HepG2 (cell line): ENCODE data around the gene RAC2. TPM values are rescaled to one million over a fixed set of nuclear protein-coding genes. Genes with fewer than 3 reads are reported as not detected.
A peak's percentile ranks its signal among the peaks of the same experiment; 100 is the strongest.

Source experiments
- AHR ChIP-seq: IDR thresholded peaks from 2 replicates; pipeline ENCODE4 v1.6.1; 2018; ENCODE audit warnings: missing genetic modification reagents, missing compliant biosample characterization
- ARID5B ChIP-seq: IDR thresholded peaks from 2 replicates; pipeline ENCODE4 v1.4.0; 2020; ENCODE audit warnings: mild to moderate bottlenecking, missing genetic modification reagents
- ARNT ChIP-seq: fragments of 450-650 bp; IDR thresholded peaks from 2 replicates; pipeline ENCODE4 v1.6.1; 2017
- FOSL2 ChIP-seq: sonication (generic); formaldehyde crosslinking; IDR thresholded peaks from 2 replicates; pipeline ENCODE4 v1.4.0; 2020; ENCODE audit warnings: missing genetic modification reagents
- HDAC1 ChIP-seq: sonication (generic); formaldehyde crosslinking; IDR thresholded peaks from 2 replicates; pipeline ENCODE4 v1.5.1; 2020; ENCODE audit warnings: mild to moderate bottlenecking, missing genetic modification reagents
- KAT8 ChIP-seq: IDR thresholded peaks from 2 replicates; pipeline ENCODE4 v1.6.1; 2016; ENCODE audit warnings: missing genetic modification reagents, missing compliant biosample characterization
- KLF13 ChIP-seq: sonication (generic); formaldehyde crosslinking; IDR thresholded peaks from 2 replicates; pipeline ENCODE4 v1.4.0; 2020; ENCODE audit warnings: mild to moderate bottlenecking, missing genetic modification reagents
- LCORL ChIP-seq, 2 experiments: fragments of 450-650 bp in 1 of 2; sonication (generic) in 1 of 2; formaldehyde crosslinking in 1 of 2; IDR thresholded peaks; 2 replicates each; pipeline versions ENCODE4 v1.5.0 to v1.6.1; 2017 to 2020; ENCODE audit warnings: antibody characterized with exemption in 1 of 2, missing genetic modification reagents in 1 of 2
- MAFF ChIP-seq: IDR thresholded peaks from 2 replicates; pipeline ENCODE4 v1.6.1; 2011; ENCODE audit warnings: low read depth, low read length, improper control_type of control experiment
- SKIL ChIP-seq: sonication (generic); formaldehyde crosslinking; IDR thresholded peaks from 2 replicates; pipeline ENCODE4 v1.8.0; 2022; ENCODE audit warnings: missing genetic modification reagents, mild to moderate bottlenecking, moderate library complexity, borderline replicate concordance
- SMAD9 ChIP-seq: sonication (generic); formaldehyde crosslinking; IDR thresholded peaks from 2 replicates; pipeline ENCODE4 v1.5.1; 2020; ENCODE audit warnings: mild to moderate bottlenecking, missing genetic modification reagents
- ZNF446 ChIP-seq: sonication (generic); formaldehyde crosslinking; IDR thresholded peaks from 2 replicates; pipeline ENCODE4 v1.5.0; 2020; ENCODE audit warnings: mild to moderate bottlenecking, missing genetic modification reagents
- ZNF543 ChIP-seq: sonication (generic); formaldehyde crosslinking; IDR thresholded peaks from 2 replicates; pipeline ENCODE4 v1.4.0; 2020; ENCODE audit warnings: mild to moderate bottlenecking, missing genetic modification reagents
- ZNF572 ChIP-seq: sonication (generic); formaldehyde crosslinking; IDR thresholded peaks from 2 replicates; pipeline ENCODE4 v1.5.1; 2020; ENCODE audit warnings: mild to moderate bottlenecking, missing genetic modification reagents
- ZNF607 ChIP-seq: sonication (generic); formaldehyde crosslinking; IDR thresholded peaks from 2 replicates; pipeline ENCODE4 v1.5.1; 2020; ENCODE audit warnings: missing genetic modification reagents, mild to moderate bottlenecking, borderline replicate concordance
- ZNF687 ChIP-seq: sonication (generic); formaldehyde crosslinking; IDR thresholded peaks from 2 replicates; pipeline ENCODE4 v1.5.1; 2020; ENCODE audit warnings: mild to moderate bottlenecking, missing genetic modification reagents, moderate library complexity
- ZNF816 ChIP-seq: sonication (generic); formaldehyde crosslinking; IDR thresholded peaks from 2 replicates; pipeline ENCODE4 v1.8.0; 2022; ENCODE audit warnings: missing genetic modification reagents, mild to moderate bottlenecking, borderline replicate concordance
- ZNF850 ChIP-seq: sonication (generic); formaldehyde crosslinking; conservative IDR thresholded peaks from 2 replicates; pipeline ENCODE4 v1.9.0; 2021; ENCODE audit warnings: mild to moderate bottlenecking, missing genetic modification reagents
- polyA plus RNA-seq, 8 experiments: library from polyadenylated mRNA; depleted of rRNA in 3 of 8; stranded (reverse) in 7 of 8; unstranded in 1 of 8; fragments of >200 nt; fragmentation: Illumina TruSeq in 4 of 8; extraction: Trizol in 4 of 8; gene quantifications; 2 replicates each; pipeline versions ENCODE4 v1.2.1 to v1.2.3, GENCODE V29; 2011 to 2016; ENCODE audit warnings: low read depth in 4 of 8, missing spikeins in 1 of 8, mixed read lengths in 1 of 8; ENCODE audit not compliant: insufficient read depth in 1 of 8
- total RNA-seq, 5 experiments: library from RNA; depleted of rRNA; stranded (reverse); fragments of >200 nt; fragmentation: Illumina TruSeq; extraction: Trizol; gene quantifications; 2 replicates each; pipeline ENCODE4 v1.2.3, GENCODE V29; 2016; ENCODE audit warnings: low read depth in 1 of 5

RAC2 gene
- total and polyA plus RNA-seq, 2 of the 13 experiments (the other 11 are each of a cell fraction or from before 2014, with no cell fraction given), result 0.73 TPM; not detected in 1

- TF ChIP-seq ZNF446 (no peak), HDAC1 (CRISPR knock-in tag) (no peak), ARID5B (CRISPR knock-in tag) (no peak), ZNF816 (CRISPR knock-in tag) (no peak), FOSL2 (CRISPR knock-in tag) (0 out of 2 replicates have a peak, but pooled peaks have one; percentile 8), ARNT (no peak), SKIL (CRISPR knock-in tag) (0 out of 2 replicates have a peak, but pooled peaks have one; percentile 21), ZNF607 (CRISPR knock-in tag) (no peak), ZNF850 (CRISPR knock-in tag) (no peak), ZNF687 (peak; percentile 51), AHR (0 out of 2 replicates have a peak, but pooled peaks have one; percentile 25), ZNF543 (CRISPR knock-in tag) (0 out of 2 replicates have a peak, but pooled peaks have one; percentile 18), KLF13 (CRISPR knock-in tag) (no peak), ZNF572 (CRISPR knock-in tag) (0 out of 2 replicates have a peak, but pooled peaks have one; percentile 30), SMAD9 (CRISPR knock-in tag) (no peak), MAFF (peak; percentile 34; the same call in 1 of the 2 replicates), KAT8 (CRISPR knock-in tag) (0 out of 2 replicates have a peak, but pooled peaks have one; percentile 35), LCORL (IDR thresholded peaks at IDR 0.05) (no peak), LCORL (CRISPR knock-in tag; IDR thresholded peaks at IDR 0.05) (0 out of 2 replicates have a peak, but pooled peaks have one; percentile 24)
Observed at GRCh38 chr22:37178350-37179125, 65.5 kb downstream of the RAC2 start (continued).
